DND-41 (cell line): ENCODE data around the gene GTSE1.
A peak's percentile ranks its signal among the peaks of the same experiment; 100 is the strongest.

ENCODE experiments used
- ATAC-seq: fragments of 200-7000 bp; cut with Tn5 transposase; 3 replicates; pipeline ENCODE4 v1.9.1; 2021; ENCODE audit warnings: low read depth; ENCODE audit not compliant: insufficient read depth
- DNase-seq: peaks from one replicate; pipeline ENCODE4 v3.0.0-alpha.2; 2020
- H2AFZ ChIP-seq: 2 replicates; pipeline ENCODE4 v1.6.0; 2012; ENCODE audit warnings: low read depth, low read length
- H3K27ac ChIP-seq: 2 replicates; pipeline ENCODE4 v1.5.1; 2012; ENCODE audit warnings: low read length, inconsistent platforms
- H3K27me3 ChIP-seq: fragments of 200-600 bp; sonication (generic); 2 replicates; pipeline ENCODE4 v1.6.0; 2012; ENCODE audit warnings: low read length, mild to moderate bottlenecking, inconsistent platforms; ENCODE audit not compliant: insufficient read depth, poor library complexity
- H3K36me3 ChIP-seq: 2 replicates; pipeline ENCODE4 v1.5.1; 2012; ENCODE audit warnings: low read length, inconsistent platforms; ENCODE audit not compliant: insufficient read depth
- H3K4me1 ChIP-seq: 2 replicates; pipeline ENCODE4 v1.5.1; 2012; ENCODE audit warnings: mild to moderate bottlenecking, low read length; ENCODE audit not compliant: insufficient read depth
- H3K4me2 ChIP-seq: 2 replicates; pipeline ENCODE4 v1.6.0; 2012; ENCODE audit warnings: mild to moderate bottlenecking, moderate library complexity, low read length, inconsistent platforms; ENCODE audit not compliant: insufficient read depth
- H3K4me3 ChIP-seq, 2 experiments: fragments of 200-600 bp in 1 of 2; shearing (Covaris generic) in 1 of 2; 2 replicates each; pipeline ENCODE4 v1.5.1; 2012 to 2016; ENCODE audit warnings: inconsistent platforms in 2 of 2, low read length in 2 of 2, mild to moderate bottlenecking in 2 of 2, low read depth in 1 of 2, moderate library complexity in 1 of 2
- H3K79me2 ChIP-seq: 2 replicates; pipeline ENCODE4 v1.6.0; 2012; ENCODE audit warnings: low read length, inconsistent platforms; ENCODE audit not compliant: insufficient read depth
- H3K9ac ChIP-seq: 2 replicates; pipeline ENCODE4 v1.6.0; 2012; ENCODE audit warnings: low read depth, mild to moderate bottlenecking, inconsistent platforms, low read length, moderate library complexity
- H3K9me3 ChIP-seq: 2 replicates; pipeline ENCODE4 v1.5.1; 2012; ENCODE audit warnings: low read length, moderate library complexity, mild to moderate bottlenecking, inconsistent platforms; ENCODE audit not compliant: insufficient read depth, severe bottlenecking
- H4K20me1 ChIP-seq: 2 replicates; pipeline ENCODE4 v1.6.0; 2012; ENCODE audit warnings: low read length; ENCODE audit not compliant: insufficient read depth
- EZH2 ChIP-seq: IDR thresholded peaks from 3 replicates; pipeline ENCODE4 v1.6.1; 2012; ENCODE audit warnings: borderline replicate concordance, low read depth, mild to moderate bottlenecking, moderate library complexity, low read length, inconsistent platforms; ENCODE audit not compliant: severe bottlenecking
- TF ChIP-seq, protein P1 (sequence below): IDR thresholded peaks from 2 replicates; pipeline ENCODE4 v1.5.1; 2012; ENCODE audit warnings: borderline replicate concordance, low read length, moderate library complexity, mild to moderate bottlenecking; ENCODE audit not compliant: poor library complexity, severe bottlenecking; ENCODE audit errors: extremely low read depth

GTSE1 gene

DNA sequence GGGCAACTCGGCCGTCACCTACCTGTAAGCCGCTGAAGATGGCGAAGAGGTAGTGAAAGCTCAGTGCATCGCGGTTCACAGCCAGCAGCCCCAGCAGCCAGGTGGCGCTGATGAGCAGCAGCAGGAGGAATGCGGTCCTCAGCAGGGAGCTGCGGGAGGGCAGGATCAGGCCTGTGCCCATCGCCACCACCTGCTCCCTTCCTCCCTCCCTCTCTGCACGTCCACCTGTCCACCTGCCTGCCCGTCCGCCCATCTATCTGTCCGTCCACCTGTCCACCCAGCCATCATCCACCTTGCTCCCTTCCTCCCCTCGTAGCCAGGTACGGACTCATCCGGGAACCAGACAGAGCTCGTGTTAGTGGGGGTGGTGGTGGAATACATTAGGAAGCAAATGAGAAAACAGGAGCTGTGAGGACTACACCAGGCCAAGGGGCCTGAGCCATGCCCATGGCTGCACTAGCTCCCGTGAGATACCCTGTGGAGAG, 71.1 kb downstream of the GTSE1 start:
- Histone ChIP-seq H3K36me3 (no peaks in the 10 kb centered on the region), H4K20me1 (peaks cover 9% of the 10 kb centered on the region; the same call in 1 of the 2 replicates), H3K27ac (no peak overlapping the region), H3K4me3 (no peak overlapping the region), H3K79me2 (no peaks in the 10 kb centered on the region), H3K4me2 (no peak overlapping the region), H3K4me1 (no peaks in the 10 kb centered on the region), H3K9ac (no peak overlapping the region), H3K9me3 (no peaks in the 10 kb centered on the region), H2AFZ (no peak overlapping the region), H3K27me3 (no peaks in the 10 kb centered on the region)
- ATAC-seq (peak; percentile 84), DNase-seq (peak; percentile 69)
- TF ChIP-seq, protein P1, sequence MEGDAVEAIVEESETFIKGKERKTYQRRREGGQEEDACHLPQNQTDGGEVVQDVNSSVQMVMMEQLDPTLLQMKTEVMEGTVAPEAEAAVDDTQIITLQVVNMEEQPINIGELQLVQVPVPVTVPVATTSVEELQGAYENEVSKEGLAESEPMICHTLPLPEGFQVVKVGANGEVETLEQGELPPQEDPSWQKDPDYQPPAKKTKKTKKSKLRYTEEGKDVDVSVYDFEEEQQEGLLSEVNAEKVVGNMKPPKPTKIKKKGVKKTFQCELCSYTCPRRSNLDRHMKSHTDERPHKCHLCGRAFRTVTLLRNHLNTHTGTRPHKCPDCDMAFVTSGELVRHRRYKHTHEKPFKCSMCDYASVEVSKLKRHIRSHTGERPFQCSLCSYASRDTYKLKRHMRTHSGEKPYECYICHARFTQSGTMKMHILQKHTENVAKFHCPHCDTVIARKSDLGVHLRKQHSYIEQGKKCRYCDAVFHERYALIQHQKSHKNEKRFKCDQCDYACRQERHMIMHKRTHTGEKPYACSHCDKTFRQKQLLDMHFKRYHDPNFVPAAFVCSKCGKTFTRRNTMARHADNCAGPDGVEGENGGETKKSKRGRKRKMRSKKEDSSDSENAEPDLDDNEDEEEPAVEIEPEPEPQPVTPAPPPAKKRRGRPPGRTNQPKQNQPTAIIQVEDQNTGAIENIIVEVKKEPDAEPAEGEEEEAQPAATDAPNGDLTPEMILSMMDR: peak; percentile 96
- no peak for TF ChIP-seq EZH2

DNA sequence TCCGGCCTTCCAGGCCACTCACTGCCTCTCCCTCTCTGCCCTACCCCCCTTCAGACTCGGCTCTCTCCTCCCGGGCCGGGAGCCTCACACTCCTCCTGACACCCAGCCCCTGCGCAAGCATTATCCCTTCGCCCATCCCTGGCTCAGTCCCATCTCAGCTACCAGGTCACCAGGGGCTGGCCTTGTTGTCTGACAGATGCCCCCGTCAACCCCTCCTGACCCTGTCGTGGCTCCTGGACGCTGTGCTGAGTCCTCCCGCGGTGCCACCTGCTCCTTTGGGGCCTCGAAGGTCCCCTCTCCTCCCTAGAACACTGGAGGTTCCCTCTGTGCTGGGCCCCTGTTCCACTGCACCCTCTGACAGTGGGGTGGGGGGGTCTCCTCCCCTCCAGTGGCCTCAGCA, 71.8 kb downstream of the GTSE1 start:
- H3K79me2 ChIP-seq: no peaks in the 10 kb centered on the region
- no peak overlapping the region for H3K9ac ChIP-seq
- no peaks in the 10 kb centered on the region for H3K4me1 ChIP-seq
- H3K9me3 ChIP-seq: no peaks in the 10 kb centered on the region
- ATAC-seq (no peak), DNase-seq (no peak)
- H4K20me1 ChIP-seq: peaks cover 9% of the 10 kb centered on the region; the same call in 1 of the 2 replicates
- no peak for TF ChIP-seq EZH2
- TF ChIP-seq, protein P1: no peak
- H2AFZ ChIP-seq: no peak overlapping the region
- H3K4me3 ChIP-seq: no peak overlapping the region
- H3K4me2 ChIP-seq: no peak overlapping the region
- no peaks in the 10 kb centered on the region for H3K36me3 ChIP-seq
- no peak overlapping the region for H3K27ac ChIP-seq
- H3K27me3 ChIP-seq: no peaks in the 10 kb centered on the region

DNA sequence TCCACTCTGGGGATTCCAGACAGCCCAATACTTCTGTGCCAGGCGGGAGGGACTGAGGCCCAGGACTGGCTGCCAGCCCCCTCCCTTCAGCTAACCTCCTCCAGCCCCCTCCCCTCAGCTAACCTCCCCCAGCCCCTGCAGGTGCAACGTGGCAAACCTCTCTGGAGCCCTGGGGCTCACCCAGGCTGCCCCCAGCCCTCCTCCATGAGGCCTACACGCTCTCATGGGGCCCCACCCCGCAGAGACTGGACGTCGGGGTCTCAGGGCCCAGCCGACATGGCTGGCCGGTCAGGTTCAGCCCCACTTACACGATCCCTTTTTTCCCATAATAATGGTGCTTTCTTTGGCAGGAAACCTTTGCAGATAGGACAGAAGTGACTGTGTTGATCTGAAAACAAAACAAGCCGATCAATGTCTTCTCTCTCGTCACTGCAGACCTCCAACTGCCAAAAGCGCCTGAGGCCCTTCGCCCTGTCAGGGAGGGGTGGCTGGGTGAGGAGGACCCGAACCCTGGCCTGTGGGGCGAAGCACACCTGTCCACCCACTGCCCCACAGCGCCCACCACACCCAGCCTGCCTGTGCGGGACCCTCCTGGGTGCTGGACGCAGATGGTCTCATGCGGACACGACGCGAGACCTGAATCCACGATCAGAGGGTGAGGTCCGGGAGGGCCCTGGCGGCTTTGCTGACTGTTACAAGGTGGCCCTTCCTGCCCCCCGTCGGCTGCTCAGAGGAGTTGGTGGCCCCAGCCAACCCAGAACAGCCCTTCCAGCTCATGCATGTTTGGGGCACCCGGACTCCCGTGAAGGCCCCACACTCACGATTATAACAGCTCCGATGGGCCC, 72.4 kb downstream of the GTSE1 start:
- Histone ChIP-seq H3K36me3 (no peaks in the 10 kb centered on the region), H3K4me2 (no peak overlapping the region), H4K20me1 (peaks cover 9% of the 10 kb centered on the region; the same call in 1 of the 2 replicates), H3K9me3 (no peaks in the 10 kb centered on the region), H3K27me3 (no peaks in the 10 kb centered on the region), H3K4me3 (no peak overlapping the region), H3K9ac (no peak overlapping the region), H3K79me2 (no peaks in the 10 kb centered on the region), H3K27ac (no peak overlapping the region), H2AFZ (no peak overlapping the region), H3K4me1 (peaks cover 3% of the 10 kb centered on the region; the same call in 1 of the 2 replicates)
- DNase-seq: no peak
- TF ChIP-seq EZH2: no peak
- TF ChIP-seq, protein P1: no peak
- ATAC-seq: no peak
